ENCODE results near the gene LYSET.

- TF ChIP-seq CTCF (IDR thresholded peaks at IDR 0.05) (peak in 2 of 3 experiments; percentile 27 to 40), POLR2A (IDR thresholded peaks at IDR 0.05; ENCODE audit: low read depth) (no peak), EP300 (IDR thresholded peaks at IDR 0.05) (no peak)
Measured at GRCh38 chr14:93137864-93138263, 47.3 kb upstream of the LYSET start.
